Urinary bladder (tissue), 4 donors: ENCODE measurements around the gene C19orf12. TPM values are rescaled to one million over a fixed set of nuclear protein-coding genes. Genes with fewer than 3 reads are reported as not detected.

Source experiments
- DNase-seq: peaks from one replicate; pipeline ENCODE4 v3.0.0-alpha.2; 2015; ENCODE audit errors: extremely low spot score
- H3K27ac ChIP-seq: one replicate; pipeline ENCODE4 v1.5.1; 2013; ENCODE audit warnings: low read depth, mild to moderate bottlenecking, moderate library complexity
- H3K36me3 ChIP-seq: one replicate; pipeline ENCODE4 v1.6.1; 2013; ENCODE audit warnings: mild to moderate bottlenecking, moderate library complexity; ENCODE audit not compliant: insufficient read depth
- H3K4me1 ChIP-seq: one replicate; pipeline ENCODE4 v1.6.1; 2013; ENCODE audit warnings: mild to moderate bottlenecking, moderate library complexity; ENCODE audit not compliant: insufficient read depth
- H3K4me3 ChIP-seq: one replicate; pipeline ENCODE4 v1.5.1; 2013; ENCODE audit warnings: low read depth, low read length
- WGBS: extraction: QIAGEN DNeasy Blood & Tissue Kit; methylation state at CpG from one replicate; pipeline ENCODE4 v1.1.7; 2013; 5-methylcytosine and 5-hydroxymethylcytosine counted together
- polyA plus RNA-seq: library from polyadenylated mRNA; stranded (reverse); fragments of 200-250 nt; gene quantifications from one replicate; pipeline ENCODE4 v1.2.3, GENCODE V29; 2013
- total RNA-seq: library from RNA; depleted of rRNA; stranded (reverse); fragments of >200 nt; gene quantifications from one replicate; pipeline ENCODE4 v1.2.3, GENCODE V29; 2014
- donor health status: healthy with polysubstance abuse.
- donor health status: healthy.

C19orf12 gene
- total and polyA plus RNA-seq, 2 donors, result 20.8 to 26.5 TPM

DNA sequence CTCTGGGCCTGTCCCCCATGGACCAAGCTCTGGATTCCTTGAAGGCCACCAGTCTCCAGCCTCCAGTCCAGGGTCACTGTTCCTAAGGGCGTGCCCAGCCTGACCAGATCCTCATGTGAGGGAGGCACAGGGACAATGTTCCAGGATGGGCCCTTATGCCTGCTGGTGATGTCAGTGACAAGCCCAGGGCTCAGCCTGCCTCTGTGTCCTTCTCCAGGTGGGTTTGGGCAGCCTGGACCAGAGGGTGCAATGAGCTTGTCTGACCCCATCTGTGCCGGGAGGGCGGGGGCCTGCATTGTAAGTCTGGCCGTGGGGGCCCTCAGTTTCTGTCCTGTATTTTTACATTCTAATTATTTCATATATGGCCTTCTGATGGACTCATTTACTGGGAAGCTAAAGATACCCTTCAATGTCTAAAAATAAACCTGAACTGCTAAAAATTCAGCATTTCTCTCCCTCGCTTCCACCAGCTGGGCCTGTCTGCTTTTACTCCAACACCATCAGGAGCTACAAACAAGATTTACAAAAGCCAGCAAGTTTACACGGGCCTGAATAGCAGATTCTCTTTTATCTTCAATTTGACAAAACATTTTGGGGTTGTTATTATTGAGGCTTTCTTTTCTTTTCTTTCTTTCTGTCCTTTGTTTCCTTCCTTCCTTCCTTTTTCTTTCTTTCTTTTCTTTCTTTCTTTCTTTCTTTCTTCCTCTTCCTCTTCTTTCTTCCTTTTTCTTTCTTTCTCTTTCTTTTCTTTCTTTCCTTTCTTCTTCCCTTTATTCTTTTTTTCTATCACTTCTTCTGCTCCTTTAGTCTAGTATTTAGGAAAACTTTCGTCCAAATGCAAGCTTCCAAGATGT, 34.2 kb upstream of the C19orf12 start:
- 76% methylated on average over 7 of the region's 7 CpGs for WGBS
- no peak overlapping the region for H3K27ac ChIP-seq
- no peaks in the 10 kb centered on the region for H3K36me3 ChIP-seq
- no peaks in the 10 kb centered on the region for H3K4me1 ChIP-seq
- H3K4me3 ChIP-seq, result no peak overlapping the region
- no peak for DNase-seq

DNA sequence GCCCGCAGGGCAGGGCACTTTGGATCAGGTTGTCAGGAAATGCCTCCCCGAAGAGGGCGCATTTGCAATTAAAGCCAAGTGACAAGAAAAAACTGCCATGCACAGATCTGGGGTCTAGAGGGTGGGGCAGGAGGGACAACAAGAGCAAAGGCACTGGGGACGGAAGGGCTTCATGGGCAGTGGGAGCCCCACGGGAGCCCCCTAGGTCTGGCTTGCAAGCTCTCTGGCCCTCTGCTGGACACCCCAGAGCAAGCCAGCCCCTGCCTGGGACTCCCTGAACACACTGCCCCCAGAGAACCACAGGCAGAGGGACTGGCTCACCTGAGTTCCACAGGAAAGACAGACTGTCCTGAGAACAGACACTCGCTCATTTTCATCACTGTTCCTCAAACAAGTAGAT, 30.2 kb upstream of the C19orf12 start:
- H3K27ac ChIP-seq, result no peak overlapping the region
- no peak for DNase-seq
- 67% methylated on average over 6 of the region's 6 CpGs for WGBS
- H3K4me3 ChIP-seq, result no peak overlapping the region
- H3K4me1 ChIP-seq, result no peaks in the 10 kb centered on the region
- H3K36me3 ChIP-seq, result no peaks in the 10 kb centered on the region

DNA sequence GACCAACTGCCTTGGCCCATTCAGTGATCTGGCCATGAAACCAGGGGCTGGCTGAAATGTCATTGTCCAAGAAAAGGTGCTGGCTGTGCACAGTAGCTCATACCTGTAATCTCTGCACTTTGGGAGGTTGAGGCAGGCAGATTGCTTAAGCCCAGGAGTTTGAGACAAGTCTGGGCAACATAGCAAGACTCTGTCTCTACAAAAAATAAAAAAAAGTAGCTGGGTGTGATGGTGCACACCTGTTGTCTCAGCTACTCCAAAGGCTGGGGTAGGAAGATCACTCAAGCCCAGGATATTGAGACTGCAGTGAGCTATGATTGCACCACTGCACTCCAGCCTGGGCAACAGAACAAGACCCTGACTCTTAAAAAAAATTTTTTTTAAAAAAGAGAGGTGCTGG, 28.6 kb upstream of the C19orf12 start:
- DNase-seq, result no peak
- H3K4me1 ChIP-seq, result no peaks in the 10 kb centered on the region
- H3K27ac ChIP-seq, result no peak overlapping the region
- H3K4me3 ChIP-seq, result no peak overlapping the region
- H3K36me3 ChIP-seq, result no peaks in the 10 kb centered on the region

DNA sequence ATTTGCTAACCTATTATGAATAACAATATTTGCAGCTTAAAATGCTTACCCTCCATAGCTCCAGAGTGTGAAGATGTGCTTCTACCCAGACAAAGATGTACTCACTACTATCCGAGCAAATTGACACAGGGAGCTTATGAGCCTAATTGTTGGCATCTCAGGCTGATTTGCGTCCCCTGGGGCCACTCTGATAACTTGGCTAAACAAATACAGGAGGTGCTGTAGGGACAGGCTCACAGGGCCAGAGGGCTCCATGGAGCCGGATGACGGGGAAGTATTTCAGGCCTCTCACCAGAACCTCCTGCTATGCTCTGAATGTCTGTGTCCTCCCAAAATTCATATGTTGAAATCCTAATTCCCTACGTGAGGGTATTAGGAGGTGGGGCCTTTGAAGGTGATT, 26.7 kb upstream of the C19orf12 start:
- no peaks in the 10 kb centered on the region for H3K4me1 ChIP-seq
- no peak for DNase-seq
- 62% methylated on average over 5 of the region's 5 CpGs for WGBS

DNA sequence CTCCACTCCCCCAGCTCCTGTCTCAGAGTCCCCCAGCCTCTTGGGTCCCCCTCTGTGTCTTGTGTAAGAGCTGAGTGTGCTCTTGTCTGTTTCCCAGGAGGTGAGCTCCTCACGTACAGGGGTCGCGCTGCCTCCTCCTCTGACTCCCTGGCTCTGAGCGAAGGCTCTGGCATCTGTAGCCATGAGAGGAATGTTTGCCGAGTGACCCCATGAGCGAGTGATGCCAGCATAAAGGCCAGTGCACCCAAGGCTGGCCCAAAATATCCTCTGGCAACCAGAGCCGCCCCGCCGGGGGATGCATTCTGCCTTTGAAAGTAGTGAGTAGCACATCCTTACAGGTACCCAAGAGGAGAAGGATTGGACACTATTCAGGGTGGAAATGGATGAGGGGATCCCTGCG, 26.2 kb upstream of the C19orf12 start:
- WGBS, result 88% methylated on average over 10 of the region's 10 CpGs
- Histone ChIP-seq H3K36me3 (no peaks in the 10 kb centered on the region), H3K4me3 (no peak overlapping the region), H3K4me1 (no peaks in the 10 kb centered on the region), H3K27ac (no peak overlapping the region)
- no peak for DNase-seq

More for the DNA sequence above, 26.7 kb upstream of the C19orf12 start:
- Histone ChIP-seq H3K27ac (no peak overlapping the region), H3K36me3 (no peaks in the 10 kb centered on the region), H3K4me3 (no peak overlapping the region)

DNA sequence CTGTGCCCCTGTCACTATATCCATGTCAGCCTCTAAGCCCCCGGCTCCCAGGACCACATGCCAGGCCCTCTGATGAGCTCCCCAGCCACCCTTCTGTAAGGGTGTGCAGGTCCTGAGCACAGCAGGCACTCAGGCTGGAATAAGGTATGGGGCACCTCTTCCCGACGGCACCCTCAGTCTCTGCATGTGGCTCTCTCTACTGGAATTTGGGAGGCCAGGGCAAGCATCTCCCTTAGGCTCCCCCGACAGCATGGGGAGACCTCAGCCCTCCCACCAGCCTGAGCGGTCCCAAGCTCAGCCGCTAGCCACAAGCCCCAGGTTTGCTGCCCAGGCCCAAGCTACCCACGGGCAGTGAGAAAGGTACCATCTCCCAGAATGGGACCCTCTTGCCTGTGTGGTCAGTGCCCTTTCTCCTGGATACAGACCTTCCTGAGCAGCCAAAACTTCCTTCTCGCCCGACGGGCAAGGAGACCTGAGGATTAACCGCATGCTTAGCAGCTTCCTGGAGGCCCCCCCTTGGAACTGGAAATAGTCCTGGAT, 22.5 kb upstream of the C19orf12 start:
- 80% methylated on average over 11 of the region's 11 CpGs for WGBS
- H3K36me3 ChIP-seq, result no peaks in the 10 kb centered on the region
- DNase-seq, result no peak
- no peak overlapping the region for H3K27ac ChIP-seq
- H3K4me1 ChIP-seq, result no peaks in the 10 kb centered on the region
- no peak overlapping the region for H3K4me3 ChIP-seq

DNA sequence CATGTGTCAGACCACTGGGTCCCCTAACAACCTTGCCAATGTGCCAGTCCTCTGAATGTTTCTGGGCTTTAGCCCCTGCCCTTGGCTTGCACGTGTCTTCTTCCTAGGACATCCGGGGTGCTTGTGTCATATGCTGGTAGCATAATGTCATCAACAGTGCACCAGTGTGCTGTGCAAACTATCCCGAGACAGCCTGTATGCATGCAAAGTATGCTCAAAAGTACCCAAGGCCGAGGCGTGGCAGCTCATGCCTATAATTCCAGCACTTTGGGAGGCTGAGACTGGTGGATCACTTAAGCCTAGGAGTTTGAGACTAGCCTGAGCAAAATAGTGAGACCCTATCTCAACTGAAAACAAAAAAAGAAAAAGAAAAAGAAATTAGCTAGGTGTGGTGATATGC, 20.8 kb upstream of the C19orf12 start:
- no peak for DNase-seq
- H3K4me1 ChIP-seq, result no peaks in the 10 kb centered on the region
- no peaks in the 10 kb centered on the region for H3K36me3 ChIP-seq
- H3K4me3 ChIP-seq, result no peak overlapping the region
- WGBS, result 82% methylated on average over 5 of the region's 5 CpGs
- H3K27ac ChIP-seq, result no peak overlapping the region

DNA sequence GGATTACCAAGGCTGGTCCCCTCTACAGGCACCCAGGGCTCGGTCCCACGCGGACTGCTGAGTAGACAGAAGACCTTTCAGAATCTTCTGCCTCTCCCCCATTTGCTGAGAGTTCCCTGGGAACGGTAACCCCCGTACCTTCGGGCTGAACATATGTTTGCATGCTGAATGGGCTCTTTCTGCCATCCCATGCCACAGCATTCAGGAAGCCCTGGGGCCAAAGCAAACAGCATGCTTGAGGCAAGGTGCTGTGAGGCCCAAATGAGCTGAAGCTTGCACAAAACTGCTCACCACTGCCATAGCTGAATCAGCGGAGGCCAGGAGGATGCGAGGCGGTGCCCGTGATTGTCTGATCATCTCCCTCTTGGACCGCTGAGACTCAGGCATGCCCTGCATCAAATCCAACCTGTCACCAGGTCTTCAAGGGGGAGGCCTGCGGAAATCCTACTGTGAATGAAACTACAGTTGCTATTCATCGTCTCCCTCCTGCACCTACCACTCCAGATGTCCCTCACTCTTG, 16.3 kb upstream of the C19orf12 start:
- no peak for DNase-seq
- 93% methylated on average over 13 of the region's 13 CpGs for WGBS
- Histone ChIP-seq H3K4me3 (no peak overlapping the region), H3K4me1 (no peaks in the 10 kb centered on the region), H3K36me3 (no peaks in the 10 kb centered on the region), H3K27ac (no peak overlapping the region)

DNA sequence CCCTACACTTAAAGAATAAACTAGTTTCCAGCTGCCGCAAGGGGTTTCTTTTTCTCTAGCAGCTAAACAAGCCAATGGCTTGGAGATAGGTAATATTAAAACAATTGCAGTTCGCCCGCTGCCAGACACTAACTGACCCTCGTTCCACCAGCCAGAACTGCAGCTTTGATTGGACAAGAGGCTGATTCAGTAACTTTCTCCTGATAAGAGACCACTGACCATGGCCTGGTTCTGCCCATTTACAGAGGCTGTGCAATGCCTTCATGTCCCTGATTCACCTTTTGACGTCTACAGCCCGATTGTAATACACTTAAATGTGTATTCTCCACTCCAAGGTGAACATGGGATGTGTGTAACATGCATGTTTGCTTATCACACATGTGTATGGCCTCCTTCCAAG, 12.8 kb upstream of the C19orf12 start:
- Histone ChIP-seq H3K4me3 (no peak overlapping the region), H3K27ac (no peak overlapping the region), H3K36me3 (no peaks in the 10 kb centered on the region), H3K4me1 (no peaks in the 10 kb centered on the region)
- WGBS, result 78% methylated on average over 6 of the region's 6 CpGs
- DNase-seq, result no peak

DNA sequence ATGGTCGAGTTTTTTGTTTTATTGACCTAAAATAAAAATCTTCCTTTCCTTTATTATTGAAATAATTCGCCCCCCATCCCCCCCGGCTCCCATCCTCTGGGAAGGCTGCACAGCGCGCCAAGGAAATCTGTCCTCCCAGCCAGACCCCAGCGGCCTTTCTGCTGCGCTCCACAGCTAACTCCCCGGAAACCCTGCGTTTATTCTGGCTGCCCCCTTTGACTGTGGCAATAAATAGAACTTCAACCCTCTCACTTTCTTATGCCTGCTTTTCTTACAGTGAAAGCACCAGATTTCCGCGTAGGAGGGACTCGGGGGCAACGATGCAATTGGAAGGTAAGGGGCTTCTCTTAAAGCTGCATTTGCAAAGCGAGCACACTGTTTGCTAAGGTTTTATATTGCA, 9.7 kb upstream of the C19orf12 start:
- no peak for DNase-seq
- no peaks in the 10 kb centered on the region for H3K4me1 ChIP-seq
- 43% methylated on average over 14 of the region's 14 CpGs for WGBS
- no peaks in the 10 kb centered on the region for H3K36me3 ChIP-seq
- no peak overlapping the region for H3K27ac ChIP-seq
- H3K4me3 ChIP-seq, result no peak overlapping the region

DNA sequence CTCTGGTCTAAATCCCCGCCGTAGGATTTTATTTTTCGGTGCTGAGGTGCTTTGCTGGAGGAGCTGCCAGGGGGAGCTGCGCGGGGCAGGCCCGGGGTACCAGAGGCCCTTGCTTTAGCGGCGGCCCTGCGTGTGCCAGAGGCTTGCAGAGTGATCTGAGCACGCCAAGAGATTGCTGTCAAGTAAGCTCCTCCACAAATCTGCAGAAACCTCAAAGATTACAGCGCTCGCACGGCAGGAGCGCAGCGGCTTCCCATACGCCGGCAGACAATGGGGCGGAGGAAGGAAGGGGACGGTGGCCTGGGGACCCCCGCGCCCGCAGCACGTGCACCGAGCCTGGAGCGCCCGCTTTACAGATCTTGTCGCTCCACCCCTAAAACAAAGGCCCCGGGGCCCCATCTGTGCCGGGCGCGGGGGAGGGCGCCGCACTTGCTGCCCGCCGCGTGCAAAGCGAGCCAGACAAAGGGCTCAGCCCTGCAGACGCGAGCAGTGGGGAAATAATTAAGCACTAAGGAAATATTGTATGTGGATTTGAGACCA, 9.1 kb upstream of the C19orf12 start:
- H3K36me3 ChIP-seq, result no peaks in the 10 kb centered on the region
- H3K27ac ChIP-seq, result no peak overlapping the region
- no peak for DNase-seq
- no peaks in the 10 kb centered on the region for H3K4me1 ChIP-seq
- WGBS, result 2% methylated on average over 39 of the region's 39 CpGs
- H3K4me3 ChIP-seq, result peak overlapping the region; percentile 7

DNA sequence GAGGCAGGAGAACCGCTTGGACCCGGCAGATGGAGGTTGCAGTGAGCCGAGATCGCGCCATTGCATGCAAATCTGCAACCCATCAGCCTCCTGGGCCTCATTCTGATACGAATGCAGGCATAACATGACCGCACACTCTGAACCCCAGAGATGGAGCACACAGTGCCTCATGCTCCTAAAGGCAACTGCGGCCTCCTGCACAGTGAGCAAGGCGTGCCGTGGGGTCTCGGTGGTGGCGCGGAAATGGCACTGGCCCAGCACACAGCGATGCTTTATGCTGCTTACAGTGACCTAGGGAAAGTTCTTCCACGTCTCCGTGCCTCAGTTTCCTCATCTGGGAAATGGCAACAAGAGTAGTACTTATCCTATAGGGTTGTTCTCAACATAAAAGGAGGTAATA, 2.0 kb upstream of the C19orf12 start:
- no peak overlapping the region for H3K4me3 ChIP-seq
- 87% methylated on average over 16 of the region's 16 CpGs for WGBS
- DNase-seq, result no peak
- H3K27ac ChIP-seq, result no peak overlapping the region
- H3K4me1 ChIP-seq, result no peaks in the 10 kb centered on the region
- no peaks in the 10 kb centered on the region for H3K36me3 ChIP-seq

DNA sequence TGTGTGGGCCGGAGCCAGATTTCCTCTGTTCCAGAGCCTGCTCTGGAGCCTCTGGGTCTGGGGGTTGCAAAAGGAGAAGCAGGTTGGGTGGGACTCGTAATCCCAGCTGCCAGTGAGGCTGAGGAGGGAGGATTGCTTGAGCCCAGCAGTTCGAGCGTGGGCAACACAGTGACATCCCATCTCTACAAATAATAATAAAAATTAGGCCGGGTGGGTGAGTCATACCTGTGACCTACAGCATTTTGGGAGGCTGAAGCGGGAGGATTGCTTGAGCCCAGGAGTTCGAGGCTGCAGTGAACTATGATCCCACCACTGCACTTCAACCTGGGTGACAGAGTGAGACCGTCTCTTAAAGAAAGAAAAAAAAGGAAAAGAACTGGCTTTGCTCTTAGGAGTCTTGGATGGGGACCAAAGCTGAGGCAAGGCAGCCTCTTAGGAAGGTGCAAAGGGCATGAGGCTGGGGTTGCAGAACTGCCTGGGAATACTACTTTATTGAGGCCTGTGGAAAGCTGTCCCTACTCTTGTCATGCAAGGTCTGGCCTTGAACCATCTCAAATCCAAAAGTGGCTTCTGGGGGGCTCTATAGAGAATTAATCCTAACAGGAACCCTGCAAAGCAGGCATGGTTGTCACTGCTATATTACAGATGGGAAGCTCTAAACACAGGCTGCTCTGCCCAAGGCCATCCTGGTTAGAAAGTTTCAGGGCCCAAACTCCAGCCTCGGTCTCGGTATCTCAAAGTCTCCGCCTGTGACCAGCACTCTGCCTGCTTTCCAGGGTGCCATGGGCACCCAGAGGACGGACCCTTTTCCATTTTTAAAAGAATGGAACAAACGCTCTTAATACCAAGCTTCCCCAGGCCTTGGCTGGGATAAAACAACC, 880 bp upstream of the C19orf12 start:
- peak overlapping the region; percentile 86 for H3K27ac ChIP-seq
- H3K4me1 ChIP-seq, result no peaks in the 10 kb centered on the region
- H3K36me3 ChIP-seq, result no peaks in the 10 kb centered on the region
- 32% methylated on average over 13 of the region's 13 CpGs for WGBS
- no peak for DNase-seq
- peak overlapping the region; percentile 87 for H3K4me3 ChIP-seq
